NCI-H2227 (cell line): Measurements from ENCODE around the gene NRCAM.

ENCODE experiments used
- DNase-seq: peaks from one replicate; lab custom pipeline; 2025; ENCODE audit not compliant: unreplicated experiment; lab: John Stamatoyannopoulos, UW

NRCAM gene

DNA sequence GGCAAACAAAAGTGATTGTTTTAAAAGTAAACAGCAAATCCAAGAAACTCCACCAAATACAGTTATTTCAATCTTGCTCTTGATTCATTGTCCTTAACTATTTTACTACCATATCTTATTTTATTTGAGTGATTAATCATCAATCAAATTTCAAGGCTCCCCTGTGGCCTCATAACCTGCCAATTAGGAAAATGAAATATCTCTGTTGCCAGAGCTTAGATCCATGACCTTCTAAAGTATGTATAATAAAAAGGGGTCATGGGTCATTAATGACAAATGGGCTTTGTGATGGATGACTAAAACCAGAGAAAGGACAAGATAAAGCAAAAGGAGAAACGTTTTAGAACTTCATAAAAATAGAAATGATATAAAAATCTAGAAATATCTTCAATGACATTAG lies 28.5 kb downstream of the NRCAM start:
- DNase-seq = no peak

DNA sequence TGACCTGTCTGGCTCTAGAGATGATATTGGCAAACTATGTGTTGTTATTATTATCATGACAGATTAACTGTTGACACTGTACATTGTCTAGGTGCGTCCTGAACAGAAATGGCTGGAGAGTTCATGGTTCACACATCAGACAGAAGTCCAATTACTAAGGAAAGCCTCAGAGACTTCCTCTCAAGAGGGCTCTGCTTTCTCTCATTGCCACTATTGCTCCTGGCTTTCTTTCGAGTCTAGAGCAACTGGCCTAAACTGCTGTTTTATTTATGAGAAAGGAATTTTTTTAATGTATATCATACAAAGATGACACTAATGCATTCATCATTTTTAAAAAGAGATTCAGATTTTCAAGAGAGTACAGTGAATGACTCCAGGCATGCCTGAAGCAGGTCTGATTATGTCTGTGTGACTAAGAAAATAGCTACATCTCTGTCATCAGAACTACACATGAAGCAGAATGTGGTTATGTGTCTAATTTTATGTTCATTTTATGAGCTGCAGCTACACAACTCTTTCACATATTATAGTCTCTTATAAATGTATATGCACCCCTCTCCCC lies 30.4 kb downstream of the NRCAM start:
- peak; percentile 19 for DNase-seq

DNA sequence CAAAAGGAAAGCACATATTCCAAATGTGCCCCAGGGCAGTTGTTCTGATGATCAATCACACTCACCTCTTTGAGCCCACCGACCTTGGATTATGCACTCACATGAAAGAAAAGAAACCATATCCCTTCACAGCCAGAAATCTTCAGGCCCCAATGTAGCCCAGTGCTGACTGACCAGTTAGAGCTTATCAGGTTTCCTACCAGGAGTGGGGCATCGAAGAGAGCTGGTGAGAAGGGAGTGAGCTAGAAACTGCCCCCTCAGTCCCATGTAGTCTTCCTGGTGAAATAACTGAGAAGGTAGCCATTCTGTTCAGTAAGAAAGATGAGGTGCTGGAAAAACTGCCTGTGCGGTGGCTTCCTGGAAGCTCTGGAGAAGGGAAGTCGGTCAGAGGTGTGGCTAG lies 32.2 kb downstream of the NRCAM start:
- no peak for DNase-seq

- DNase-seq = no peak
Observed at GRCh38 chr7:108423089-108423989, 32.9 kb downstream of the NRCAM start.

- DNase-seq = peak; percentile 20
Observed at GRCh38 chr7:108421720-108422331, 34.4 kb downstream of the NRCAM start.

DNA sequence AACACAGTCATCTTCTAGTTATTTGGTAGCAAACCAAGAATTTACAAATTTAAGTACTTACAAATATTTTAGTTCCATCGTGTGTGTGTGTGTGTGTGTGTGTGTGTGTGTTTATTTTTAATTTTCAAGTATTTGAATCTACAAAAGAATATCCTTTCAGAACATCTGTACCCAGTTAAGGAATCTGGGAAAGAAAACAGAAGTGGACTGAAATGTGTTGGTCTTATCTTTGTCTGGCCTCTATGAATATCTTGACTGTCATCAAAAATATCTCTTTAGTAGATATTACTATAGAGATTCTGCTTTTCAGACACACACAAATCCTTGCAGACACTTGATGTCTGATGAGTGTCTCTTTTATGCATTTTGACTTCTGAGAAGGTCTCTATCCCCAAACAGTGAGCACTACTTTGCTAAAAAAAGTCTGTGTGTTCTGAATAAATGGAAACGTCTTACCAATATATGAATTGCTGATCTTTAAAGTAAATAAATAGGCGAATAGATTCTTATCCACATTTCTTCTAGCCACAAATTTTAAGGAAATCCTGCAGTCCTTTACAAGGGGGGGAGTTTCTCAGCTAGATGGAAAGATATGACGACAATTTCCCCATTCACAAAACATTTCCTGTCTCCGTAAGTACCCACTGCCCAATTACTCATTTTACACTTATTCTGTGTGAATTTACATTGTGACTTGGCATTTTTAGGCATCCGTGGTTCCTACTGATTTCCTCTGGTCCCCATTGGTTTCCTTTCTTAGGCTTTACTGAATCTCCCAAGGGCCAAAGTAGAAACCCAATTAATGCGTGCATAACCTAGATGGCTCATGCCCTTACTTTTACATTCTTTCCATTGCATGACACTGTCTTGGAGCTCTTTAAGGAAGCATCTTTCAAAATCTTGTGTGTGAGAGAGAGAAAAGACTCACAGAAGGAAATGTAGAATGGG lies 36.0 kb downstream of the NRCAM start:
- no peak for DNase-seq

DNA sequence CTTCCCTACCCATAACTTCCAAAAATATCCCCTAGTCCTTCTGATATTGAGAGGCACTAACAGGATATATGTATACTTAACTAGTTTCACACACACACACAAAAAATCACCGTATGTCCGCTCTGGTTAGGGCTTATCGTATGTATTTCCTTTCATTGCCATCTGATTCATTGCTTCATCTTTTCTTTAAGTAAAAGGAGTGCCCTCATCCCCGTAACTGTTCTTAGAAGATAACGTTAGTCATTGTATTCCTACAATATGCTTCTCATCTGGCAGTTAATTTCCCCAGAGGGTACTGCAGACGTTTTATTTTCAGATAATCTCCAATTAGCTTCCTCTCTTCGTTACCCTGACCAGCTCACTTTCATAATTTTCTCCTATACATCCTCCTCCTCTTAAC lies 37.3 kb downstream of the NRCAM start:
- DNase-seq = peak; percentile 10

GRCh38 chr7:108417926-108418325 lies 38.3 kb downstream of the NRCAM start:
- no peak for DNase-seq

- DNase-seq = no peak
Observed at GRCh38 chr7:108417144-108417543, 39.1 kb downstream of the NRCAM start.

DNA sequence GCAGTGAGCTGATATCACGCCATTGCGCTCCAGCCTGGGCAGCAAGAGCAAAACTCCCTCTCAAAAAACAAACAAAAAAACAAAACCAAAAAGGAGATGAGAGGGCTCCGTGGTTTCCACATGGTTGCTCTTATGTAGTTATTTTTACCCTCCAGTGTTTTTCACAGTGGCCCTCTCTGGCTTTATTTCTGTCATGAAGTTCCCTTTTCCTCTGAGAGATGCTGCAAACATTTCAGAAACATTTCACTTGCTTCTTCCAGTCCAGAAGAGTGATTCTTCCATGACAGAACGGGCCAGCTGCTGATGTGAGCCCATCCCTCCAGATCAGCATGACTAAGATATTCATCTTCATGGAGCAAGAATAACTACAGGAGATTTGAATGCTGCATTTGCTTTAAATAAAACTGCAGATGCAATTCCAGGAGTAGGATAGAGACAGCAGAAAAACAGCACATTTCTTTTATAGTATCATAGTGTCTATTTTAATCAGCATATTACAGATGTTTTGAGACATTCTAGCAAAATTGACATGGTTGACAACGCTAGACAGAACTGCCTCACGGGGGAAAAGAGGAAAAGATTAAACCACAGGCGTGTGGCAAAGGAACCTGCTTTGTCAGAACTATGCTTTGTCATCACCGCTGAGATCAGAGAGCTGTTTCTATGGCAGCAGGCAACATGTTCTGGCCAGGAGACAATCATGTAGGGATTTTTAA lies 40.3 kb downstream of the NRCAM start:
- peak; percentile 56 for DNase-seq

- no peak for DNase-seq
Observed at GRCh38 chr7:108415084-108415483, 41.2 kb downstream of the NRCAM start.

GRCh38 chr7:108413782-108414492 lies 42.3 kb downstream of the NRCAM start:
- DNase-seq = no peak

- DNase-seq = no peak
Observed at GRCh38 chr7:108413337-108413736, 42.9 kb downstream of the NRCAM start.

DNA sequence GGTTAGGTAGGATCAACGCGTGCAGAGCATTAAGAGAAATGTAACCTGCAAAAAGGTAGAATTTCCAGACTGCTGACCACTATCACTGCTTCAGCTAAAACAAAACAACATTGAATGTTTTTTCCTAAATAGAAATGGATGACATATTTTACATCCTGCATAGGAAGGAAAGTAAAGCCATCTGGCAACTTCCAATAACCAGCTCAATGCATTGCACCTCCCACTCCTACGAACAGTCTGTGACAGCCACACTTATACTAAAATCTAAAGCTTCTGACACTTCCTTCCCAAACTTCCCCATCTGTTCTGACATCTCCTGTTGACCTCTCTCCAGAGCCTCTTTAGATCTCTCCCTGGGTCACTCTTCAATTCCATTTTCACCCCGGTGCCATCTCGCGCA lies 47.1 kb downstream of the NRCAM start:
- DNase-seq = no peak

- no peak for DNase-seq
Observed at GRCh38 chr7:108408296-108408991, 47.8 kb downstream of the NRCAM start.

- DNase-seq = no peak
Observed at GRCh38 chr7:108407676-108408075, 48.6 kb downstream of the NRCAM start.

- DNase-seq = no peak
Observed at GRCh38 chr7:108406222-108406890, 49.9 kb downstream of the NRCAM start.

- DNase-seq = no peak
Observed at GRCh38 chr7:108404509-108405420, 51.5 kb downstream of the NRCAM start.
